DND-41 (cell line): ENCODE measurements around the gene TOLLIP.

Source experiments
- EZH2 ChIP-seq: IDR thresholded peaks from 3 replicates; pipeline ENCODE4 v1.6.1; 2012; ENCODE audit warnings: borderline replicate concordance, low read depth, mild to moderate bottlenecking, moderate library complexity, low read length, inconsistent platforms; ENCODE audit not compliant: severe bottlenecking
- TF ChIP-seq, protein P1 (sequence below): IDR thresholded peaks from 2 replicates; pipeline ENCODE4 v1.5.1; 2012; ENCODE audit warnings: borderline replicate concordance, low read length, moderate library complexity, mild to moderate bottlenecking; ENCODE audit not compliant: poor library complexity, severe bottlenecking; ENCODE audit errors: extremely low read depth

DNA sequence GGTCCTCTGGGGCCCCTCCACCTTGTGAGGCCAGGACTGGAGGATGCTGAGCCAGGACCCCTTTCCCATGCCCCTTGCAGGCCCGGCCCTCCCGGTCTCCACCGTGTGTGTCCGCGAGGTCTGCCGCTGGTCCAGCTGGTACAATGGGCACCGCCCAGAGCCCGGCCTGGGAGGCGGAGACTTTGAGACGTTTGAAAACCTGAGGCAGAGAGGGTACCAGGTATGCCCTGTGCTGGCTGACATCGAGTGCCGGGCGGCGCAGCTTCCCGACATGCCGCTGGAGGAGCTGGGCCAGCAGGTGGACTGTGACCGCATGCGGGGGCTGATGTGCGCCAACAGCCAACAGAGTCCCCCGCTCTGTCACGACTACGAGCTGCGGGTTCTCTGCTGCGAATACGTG, 68.7 kb downstream of the TOLLIP start:
- TF ChIP-seq, protein P1, sequence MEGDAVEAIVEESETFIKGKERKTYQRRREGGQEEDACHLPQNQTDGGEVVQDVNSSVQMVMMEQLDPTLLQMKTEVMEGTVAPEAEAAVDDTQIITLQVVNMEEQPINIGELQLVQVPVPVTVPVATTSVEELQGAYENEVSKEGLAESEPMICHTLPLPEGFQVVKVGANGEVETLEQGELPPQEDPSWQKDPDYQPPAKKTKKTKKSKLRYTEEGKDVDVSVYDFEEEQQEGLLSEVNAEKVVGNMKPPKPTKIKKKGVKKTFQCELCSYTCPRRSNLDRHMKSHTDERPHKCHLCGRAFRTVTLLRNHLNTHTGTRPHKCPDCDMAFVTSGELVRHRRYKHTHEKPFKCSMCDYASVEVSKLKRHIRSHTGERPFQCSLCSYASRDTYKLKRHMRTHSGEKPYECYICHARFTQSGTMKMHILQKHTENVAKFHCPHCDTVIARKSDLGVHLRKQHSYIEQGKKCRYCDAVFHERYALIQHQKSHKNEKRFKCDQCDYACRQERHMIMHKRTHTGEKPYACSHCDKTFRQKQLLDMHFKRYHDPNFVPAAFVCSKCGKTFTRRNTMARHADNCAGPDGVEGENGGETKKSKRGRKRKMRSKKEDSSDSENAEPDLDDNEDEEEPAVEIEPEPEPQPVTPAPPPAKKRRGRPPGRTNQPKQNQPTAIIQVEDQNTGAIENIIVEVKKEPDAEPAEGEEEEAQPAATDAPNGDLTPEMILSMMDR: no peak
- TF ChIP-seq EZH2: no peak
